ENCODE data around the gene CCDC179.
A peak's percentile ranks its signal among the peaks of the same experiment; 100 is the strongest.

The CCDC179 gene

DNA sequence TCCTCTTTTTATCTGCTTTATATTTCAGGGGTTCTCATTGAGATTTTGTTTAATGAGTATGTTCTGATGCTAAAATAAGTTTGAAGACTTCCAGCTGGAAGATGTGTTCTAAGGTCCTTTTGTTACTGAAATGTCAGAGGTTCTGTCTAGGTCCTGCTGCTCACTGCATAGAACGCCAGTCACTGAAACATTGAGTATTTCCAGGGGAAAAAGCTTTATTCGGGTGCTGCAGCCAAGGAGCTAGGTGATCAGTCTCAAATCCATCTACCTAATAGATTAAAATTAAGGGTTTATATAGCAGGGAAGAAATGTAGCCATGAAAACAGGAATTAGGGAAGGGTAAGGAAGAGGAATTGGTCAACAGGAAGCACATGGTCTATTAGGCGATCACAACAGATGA is 50.4 kb downstream of the CCDC179 start:
- no peak for DNase-seq
- in situ Hi-C loops (cut with MboI; ENCODE audit: low pct_unique_long_range_greater_than_20kb, low sequenced_read_pairs) = no loop called here

DNA sequence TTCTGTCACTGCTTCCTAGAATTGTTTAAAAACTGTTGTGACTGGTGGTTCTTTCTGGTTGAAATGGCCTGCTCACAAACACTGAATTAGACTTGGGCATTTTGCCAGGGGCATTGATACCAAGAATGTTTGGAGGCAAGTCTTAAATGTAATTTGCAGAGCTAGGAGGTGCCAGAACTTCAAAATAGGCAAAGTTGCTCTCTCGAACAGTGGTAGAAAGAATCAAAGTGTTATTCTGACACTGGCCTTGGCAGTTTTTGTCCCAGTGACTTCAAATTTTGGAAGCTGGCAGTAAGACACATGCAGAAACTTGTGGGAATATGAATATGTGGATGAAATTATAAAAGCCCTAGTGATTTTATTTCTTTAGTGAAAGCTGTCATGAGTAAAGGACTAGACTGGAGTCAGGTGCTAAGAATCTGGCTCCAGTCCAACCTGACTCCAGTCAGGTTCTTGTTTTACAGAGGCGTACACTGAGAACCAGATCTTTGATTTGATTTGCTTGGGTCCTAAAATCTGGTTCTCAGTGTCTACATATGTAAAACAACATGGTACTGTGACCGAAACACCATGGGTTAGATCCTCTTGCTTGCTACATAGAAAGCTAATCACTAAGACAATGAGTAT is 51.6 kb downstream of the CCDC179 start:
- in situ Hi-C loops (cut with MboI; ENCODE audit: low pct_unique_long_range_greater_than_20kb, low sequenced_read_pairs) = no loop called here
- no peak for DNase-seq

DNA sequence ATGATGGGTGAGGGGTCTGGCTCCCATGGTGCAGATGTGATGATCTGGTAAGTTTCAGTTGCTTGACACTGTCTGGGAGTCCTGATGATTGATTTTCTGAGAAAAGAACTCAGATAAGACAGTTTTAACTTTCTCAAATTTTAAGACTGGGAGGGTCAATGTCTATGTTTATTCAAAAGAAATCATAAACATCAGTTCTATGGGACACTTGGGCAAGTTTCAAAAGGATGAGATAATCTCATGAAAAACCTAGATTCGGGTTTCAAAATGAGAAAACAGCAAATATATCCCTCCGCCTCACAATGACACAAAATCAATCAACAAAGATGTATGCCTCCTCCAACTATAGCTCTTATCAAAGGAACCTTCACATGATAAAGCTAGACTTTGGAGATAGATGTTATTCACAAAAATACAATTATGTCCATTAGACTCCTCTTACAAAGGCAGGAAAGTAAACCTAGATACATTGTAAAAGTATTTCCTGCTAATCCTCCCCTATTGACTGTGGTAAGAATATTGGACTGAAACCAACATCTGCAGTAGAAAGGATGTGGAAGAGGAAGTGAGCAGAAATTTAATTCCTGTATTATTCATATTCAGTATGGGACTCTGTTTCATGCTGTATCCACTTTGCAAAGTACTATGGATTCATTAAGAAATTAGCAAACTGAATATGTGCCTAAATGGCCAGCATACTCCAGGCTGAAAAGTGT is 52.3 kb downstream of the CCDC179 start:
- peak; percentile 39 for DNase-seq
- in situ Hi-C loops (cut with MboI; ENCODE audit: low pct_unique_long_range_greater_than_20kb, low sequenced_read_pairs) = no loop called here

DNA sequence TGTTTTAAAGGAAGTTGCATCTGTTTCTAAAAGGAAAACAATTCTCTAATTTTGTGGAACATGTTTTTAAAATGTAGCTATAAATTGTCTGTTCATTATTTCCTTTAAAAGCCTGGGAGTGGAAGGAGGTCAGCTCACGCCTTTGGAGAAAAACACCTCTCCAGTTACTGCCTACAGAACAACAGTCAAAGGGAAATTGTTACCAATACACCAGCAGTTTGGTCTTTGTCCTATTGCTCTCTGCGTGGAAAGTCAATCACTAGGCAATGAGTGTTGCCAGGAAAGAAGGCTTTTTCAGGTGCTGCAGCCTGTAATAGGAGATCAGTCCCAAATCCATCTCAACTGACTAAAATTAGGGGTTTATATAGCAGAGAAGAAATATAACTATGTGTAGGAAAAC is 52.9 kb downstream of the CCDC179 start:
- no peak for DNase-seq
- in situ Hi-C loops (cut with MboI; ENCODE audit: low pct_unique_long_range_greater_than_20kb, low sequenced_read_pairs) = no loop called here

DNA sequence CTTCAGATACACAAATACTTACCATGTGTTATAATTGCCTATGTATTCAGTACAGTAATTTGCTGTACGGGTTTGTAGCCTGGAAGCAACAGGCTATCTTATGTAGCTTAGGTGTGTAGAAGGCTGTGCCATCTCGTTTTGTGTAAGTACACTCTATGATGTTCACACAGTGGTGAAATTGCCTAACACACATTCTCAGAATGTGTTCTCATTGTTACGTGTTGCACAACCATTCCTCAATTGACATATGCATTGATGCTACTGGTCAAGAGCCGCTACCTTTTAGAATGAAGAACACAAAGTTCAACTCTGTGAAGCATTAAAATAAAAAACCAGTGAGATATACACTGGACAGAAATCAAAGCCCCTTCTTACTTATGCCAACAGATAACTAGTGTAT is 57.4 kb downstream of the CCDC179 start:
- DNase-seq = no peak
- in situ Hi-C loops (cut with MboI; ENCODE audit: low pct_unique_long_range_greater_than_20kb, low sequenced_read_pairs) = no loop called here

DNA sequence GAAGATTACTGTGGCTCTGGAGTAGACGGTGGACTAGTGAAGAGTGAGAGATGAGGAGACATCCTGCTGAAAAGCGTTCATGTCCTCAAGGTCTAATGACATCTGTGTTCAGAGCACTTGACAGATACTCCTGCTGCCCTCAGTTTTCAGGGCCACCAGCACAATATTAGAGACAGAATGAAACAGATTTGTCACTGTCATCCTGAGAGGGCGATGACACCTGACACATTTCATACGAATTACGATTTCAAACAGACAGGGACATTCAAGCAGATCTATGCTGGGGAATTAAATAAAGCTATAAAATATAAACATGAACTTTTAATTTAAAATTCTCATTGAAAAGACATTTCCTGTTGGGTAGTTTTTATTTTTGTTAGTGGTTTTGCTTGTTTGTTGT is 59.8 kb downstream of the CCDC179 start:
- in situ Hi-C loops (cut with MboI; ENCODE audit: low pct_unique_long_range_greater_than_20kb, low sequenced_read_pairs) = no loop called here
- DNase-seq = no peak

DNA sequence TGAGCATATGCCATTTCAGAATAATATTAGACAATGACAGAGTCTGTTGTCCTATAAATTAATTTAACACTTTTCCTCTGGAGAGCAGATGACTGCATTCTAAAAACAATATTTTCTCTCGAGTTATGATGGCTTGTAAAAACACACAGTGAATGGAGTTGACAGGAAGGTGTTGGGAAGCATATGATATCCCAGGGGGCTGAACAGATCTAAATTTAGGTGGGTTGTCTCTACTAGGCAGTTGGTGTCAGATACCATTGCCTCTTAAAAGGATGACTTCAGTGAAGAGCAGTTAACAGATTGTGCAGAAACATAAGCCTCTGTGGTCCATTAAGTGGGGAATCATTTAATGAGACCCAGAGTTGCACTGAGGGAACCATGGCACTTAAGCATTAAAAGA is 61.4 kb downstream of the CCDC179 start:
- DNase-seq = no peak
- in situ Hi-C loops (cut with MboI; ENCODE audit: low pct_unique_long_range_greater_than_20kb, low sequenced_read_pairs) = loop anchor here (25.0 kb wide), 1 partner anchor 462 kb away; the partner anchor contains the start of gene SLC17A6

DNA sequence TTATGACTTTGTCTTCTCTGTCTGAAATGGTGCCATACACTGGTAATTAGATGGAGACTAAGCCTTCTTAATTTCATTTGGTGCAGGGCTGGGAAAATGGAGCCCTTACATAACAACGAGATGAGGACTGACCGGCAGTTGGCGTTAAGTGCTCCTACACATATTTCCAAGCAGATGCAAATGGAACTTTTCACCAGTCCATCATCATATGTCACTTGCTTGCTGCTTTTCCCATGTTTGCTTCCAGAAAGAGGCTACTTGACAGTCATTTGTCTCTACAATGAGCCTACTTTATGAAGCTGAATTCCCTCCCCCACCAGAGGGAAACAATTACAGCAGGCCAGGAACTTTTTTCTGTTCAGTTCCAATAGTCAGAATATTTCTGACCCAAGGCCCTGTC is 63.2 kb downstream of the CCDC179 start:
- DNase-seq = no peak
- in situ Hi-C loops (cut with MboI; ENCODE audit: low pct_unique_long_range_greater_than_20kb, low sequenced_read_pairs) = loop anchor here (25.0 kb wide), 1 partner anchor 460 kb away; the partner anchor contains the start of gene SLC17A6

All from KBM-7 (cell line).